Measurements from ENCODE around the gene CHST15. TPM values are rescaled to one million over a fixed set of nuclear protein-coding genes. Genes with fewer than 3 reads are reported as not detected.
A peak's percentile ranks its signal among the peaks of the same experiment; 100 is the strongest.

The CHST15 gene
- total and polyA plus RNA-seq, 2 of the 8 experiments (the other 6 are each of a cell fraction or from before 2014, with no cell fraction given) = 8.8 to 9.1 TPM

DNA sequence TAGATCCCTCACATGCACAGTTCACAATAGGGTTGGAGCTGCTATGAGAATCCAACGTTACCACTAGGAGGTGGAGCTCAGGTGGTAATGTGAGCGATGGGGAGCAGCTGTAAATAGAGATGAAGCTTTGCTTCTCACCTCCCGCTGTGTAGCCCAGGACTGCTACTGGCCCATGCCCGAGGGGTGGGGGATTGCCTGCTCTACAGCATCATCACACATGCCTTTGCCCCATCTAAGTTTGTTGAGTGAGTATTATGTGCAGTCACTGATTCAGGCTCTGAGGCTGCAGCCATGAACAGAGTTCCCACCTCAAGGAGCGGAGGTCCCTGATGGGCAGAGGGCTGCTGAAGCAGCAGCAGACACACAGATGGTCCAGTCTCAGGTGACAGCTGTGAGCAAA lies 94.1 kb downstream of the CHST15 start:
- Histone ChIP-seq H3K27me3 (replicated peaks in 1 of 4; ENCODE audit: control insufficient read depth in 3 of 4, extremely low read depth in 1 of 4, insufficient read depth in 3 of 4, low read length in 3 of 4) (peaks cover 0 to 10% (median 5%) of the 10 kb centered on the region in 4 experiments; a peak in 4 of 7 replicates), H2BK12ac (ENCODE audit: low read depth, low read length) (no peak overlapping the region; the same call in 1 of the 2 replicates), H4K5ac (ENCODE audit: insufficient read length, low read depth, low read length) (no peak overlapping the region), H2BK20ac (ENCODE audit: low read length) (no peak overlapping the region), H3K79me1 (ENCODE audit: low read depth, low read length) (no peaks in the 10 kb centered on the region), H4K91ac (replicated peaks; ENCODE audit: insufficient read length, low read length) (no peak overlapping the region), H3K27ac (ENCODE audit: low read depth, low read length) (no peak overlapping the region), H3K23me2 (ENCODE audit: low read depth, low read length) (peaks cover 5% of the 10 kb centered on the region; the same call in 1 of the 2 replicates), H3K4me1 (replicated peaks in 1 of 4; ENCODE audit: control insufficient read depth in 3 of 4, insufficient read depth in 4 of 4, low read length in 3 of 4) (peaks cover 0 to 12% (median 3%) of the 10 kb centered on the region in 4 experiments; a peak in 5 of 7 replicates), H3K23ac (ENCODE audit: insufficient read length) (no peak overlapping the region), H2AK5ac (ENCODE audit: low read depth, low read length) (no peak overlapping the region), H3K9ac (replicated peaks in 1 of 4; ENCODE audit: extremely low read depth in 1 of 4, low read depth in 3 of 4, low read length in 3 of 4) (no peak overlapping the region), H3K18ac (ENCODE audit: extremely low read depth, low read length) (no peak overlapping the region), H2BK15ac (ENCODE audit: low read length) (no peak overlapping the region), H2AFZ (ENCODE audit: low read length) (no peak overlapping the region), H3K9me3 (ENCODE audit: insufficient read depth in 2 of 2, low read depth in 1 of 2, low read length in 1 of 2) (no peaks in the 10 kb centered on the region), H4K8ac (ENCODE audit: extremely low read depth, insufficient read depth, low read length) (no peak overlapping the region), H3K14ac (ENCODE audit: insufficient read length) (no peak overlapping the region), H3K56ac (replicated peaks; ENCODE audit: insufficient read length, low read depth, low read length) (no peak overlapping the region), H3K4me3 (ENCODE audit: extremely low read depth in 1 of 4, insufficient read depth in 2 of 4, low read depth in 3 of 4, low read length in 4 of 4) (no peak overlapping the region), H3K36me3 (ENCODE audit: control insufficient read depth in 2 of 4, insufficient read depth in 4 of 4, low read length in 3 of 4) (no peaks in the 10 kb centered on the region), H3K4ac (replicated peaks; ENCODE audit: insufficient read length, low read depth, low read length) (no peak overlapping the region), H3K79me2 (ENCODE audit: control insufficient read depth in 1 of 2, insufficient read depth in 2 of 2, low read length in 2 of 2) (no peaks in the 10 kb centered on the region), H3K4me2 (ENCODE audit: insufficient read depth in 1 of 2, low read depth in 2 of 2, low read length in 2 of 2) (no peak overlapping the region), H2BK120ac (replicated peaks; ENCODE audit: low read depth, low read length) (no peak overlapping the region), H4K20me1 (replicated peaks in 1 of 2; ENCODE audit: control insufficient read depth in 1 of 2, insufficient read depth in 2 of 2, low read length in 2 of 2) (no peaks in the 10 kb centered on the region), H2BK5ac (ENCODE audit: low read depth, low read length) (no peak overlapping the region)
- TF ChIP-seq, protein P1, sequence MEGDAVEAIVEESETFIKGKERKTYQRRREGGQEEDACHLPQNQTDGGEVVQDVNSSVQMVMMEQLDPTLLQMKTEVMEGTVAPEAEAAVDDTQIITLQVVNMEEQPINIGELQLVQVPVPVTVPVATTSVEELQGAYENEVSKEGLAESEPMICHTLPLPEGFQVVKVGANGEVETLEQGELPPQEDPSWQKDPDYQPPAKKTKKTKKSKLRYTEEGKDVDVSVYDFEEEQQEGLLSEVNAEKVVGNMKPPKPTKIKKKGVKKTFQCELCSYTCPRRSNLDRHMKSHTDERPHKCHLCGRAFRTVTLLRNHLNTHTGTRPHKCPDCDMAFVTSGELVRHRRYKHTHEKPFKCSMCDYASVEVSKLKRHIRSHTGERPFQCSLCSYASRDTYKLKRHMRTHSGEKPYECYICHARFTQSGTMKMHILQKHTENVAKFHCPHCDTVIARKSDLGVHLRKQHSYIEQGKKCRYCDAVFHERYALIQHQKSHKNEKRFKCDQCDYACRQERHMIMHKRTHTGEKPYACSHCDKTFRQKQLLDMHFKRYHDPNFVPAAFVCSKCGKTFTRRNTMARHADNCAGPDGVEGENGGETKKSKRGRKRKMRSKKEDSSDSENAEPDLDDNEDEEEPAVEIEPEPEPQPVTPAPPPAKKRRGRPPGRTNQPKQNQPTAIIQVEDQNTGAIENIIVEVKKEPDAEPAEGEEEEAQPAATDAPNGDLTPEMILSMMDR (IDR thresholded peaks at IDR 0.05; ENCODE audit: control extremely low read depth in 1 of 3, insufficient read depth in 1 of 3, low read depth in 1 of 3, low read length in 3 of 3) = peak in 1 of 3 experiments; percentile 14; a peak in 1 of 4 replicates
- TF ChIP-seq KDM4A (IDR thresholded peaks at IDR 0.05; ENCODE audit: low read depth, low read length, severe bottlenecking) = no peak
- CTCF ChIA-PET (ENCODE audit: partially characterized antibody) = interaction anchor here (0.6 to 5.4 kb wide), 7 partner anchors 85 to 390 kb away, joined by 3 to 79 read pairs (median 4); no protein-coding TSS in a partner anchor
- WGBS, 2 experiments (ENCODE audit: extremely low coverage in 1 of 2, insufficient coverage in 1 of 2, insufficient read length in 1 of 2, insufficient replicate concordance in 2 of 2, low coverage in 1 of 2, low lambda C conversion rate in 2 of 2, missing lambda C conversion rate in 1 of 2) = 72% methylated on average over 5 of the region's 5 CpGs; no CpG with 5 or more reads in 1 of the 2 experiments
- no peak for FAIRE-seq
- POLR2A ChIA-PET (ENCODE audit: partially characterized antibody) = no interaction called here
- no peak for DNase-seq (ENCODE audit: low read depth in 1 of 2, low spot score in 2 of 2)
